Erythroblast (primary cell): Measurements from ENCODE around the gene TOX3.

Experiments
- DNase-seq, 2 experiments: peaks; one replicate each; lab custom pipeline; 2025; lab: John Stamatoyannopoulos, UW
- GATA1 ChIP-seq: IDR thresholded peaks from 2 replicates; pipeline ENCODE4 v1.6.1; 2011; ENCODE audit warnings: low read depth, mild to moderate bottlenecking, control low read depth, low read length, moderate library complexity
- POLR2A ChIP-seq: IDR thresholded peaks from 2 replicates; pipeline ENCODE4 v1.6.1; 2011; ENCODE audit warnings: mild to moderate bottlenecking, low read length

TOX3 gene

DNA sequence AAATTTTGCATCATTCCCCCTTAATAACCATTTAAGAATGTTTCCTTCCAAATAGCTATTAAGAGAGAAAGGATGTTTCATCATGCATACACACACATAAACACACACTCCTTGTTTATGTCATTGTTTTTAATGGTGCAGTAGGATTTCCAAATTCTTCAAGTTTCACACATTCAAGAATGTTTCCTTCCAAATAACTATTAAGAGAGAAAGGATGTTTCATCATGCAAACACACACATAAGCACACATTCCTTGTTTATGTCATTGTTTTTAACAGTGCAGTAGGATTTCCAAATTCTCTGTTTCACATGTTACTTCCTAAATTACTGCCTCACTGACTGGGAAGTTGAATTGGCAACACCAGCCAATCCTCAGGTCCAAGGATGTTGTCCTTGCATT lies 7.8 kb downstream of the TOX3 start:
- DNase-seq: no peak
- TF ChIP-seq POLR2A: no peak
- no peak for TF ChIP-seq GATA1

GRCh38 chr16:52538511-52538910 lies 8.4 kb downstream of the TOX3 start:
- TF ChIP-seq POLR2A (no peak), GATA1 (no peak)
- DNase-seq: no peak

- no peak for DNase-seq
- TF ChIP-seq POLR2A (no peak), GATA1 (no peak)
These were observed 9.4 kb downstream of the TOX3 start for GRCh38 chr16:52537516-52537915.

DNA sequence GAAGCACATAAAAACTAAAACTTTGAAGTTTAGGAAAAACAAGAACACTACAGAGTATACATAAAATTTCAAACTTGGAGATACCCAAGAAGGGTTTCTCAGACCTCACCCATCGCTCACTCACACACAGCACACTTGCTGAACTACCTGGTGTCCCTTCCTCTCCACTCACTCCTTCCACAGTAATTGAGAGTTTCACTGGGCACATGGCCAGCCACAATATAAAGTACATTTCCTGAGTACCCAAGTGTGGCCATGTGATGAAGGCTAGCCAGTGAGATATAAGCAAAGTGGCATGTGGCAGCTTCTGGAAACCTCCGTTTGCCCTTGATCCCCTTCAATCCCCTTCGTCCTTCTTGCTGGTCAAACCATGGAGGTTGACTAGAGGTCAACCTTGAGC lies 11.9 kb downstream of the TOX3 start:
- no peak for DNase-seq
- TF ChIP-seq POLR2A (no peak), GATA1 (no peak)

DNA sequence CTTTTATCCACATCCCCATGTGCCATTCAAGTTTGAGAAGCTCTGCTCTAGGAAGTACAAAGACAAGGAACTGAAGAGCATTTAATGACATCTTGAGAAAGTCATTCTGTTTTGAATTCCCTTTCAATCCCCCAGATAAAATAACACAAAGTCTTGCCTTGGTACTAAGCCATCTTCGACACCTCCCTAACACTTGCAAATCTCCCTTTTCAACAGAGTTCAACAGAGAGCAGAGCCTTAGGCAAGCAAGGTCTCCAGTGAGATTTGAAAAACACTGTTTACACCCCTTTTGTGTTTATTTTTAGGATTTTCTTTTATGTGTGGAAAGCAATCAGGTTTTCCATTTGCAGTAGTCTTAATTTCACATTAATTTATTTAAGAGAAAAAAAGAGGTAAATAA lies 13.6 kb downstream of the TOX3 start:
- DNase-seq: no peak
- TF ChIP-seq POLR2A (no peak), GATA1 (no peak)

DNA sequence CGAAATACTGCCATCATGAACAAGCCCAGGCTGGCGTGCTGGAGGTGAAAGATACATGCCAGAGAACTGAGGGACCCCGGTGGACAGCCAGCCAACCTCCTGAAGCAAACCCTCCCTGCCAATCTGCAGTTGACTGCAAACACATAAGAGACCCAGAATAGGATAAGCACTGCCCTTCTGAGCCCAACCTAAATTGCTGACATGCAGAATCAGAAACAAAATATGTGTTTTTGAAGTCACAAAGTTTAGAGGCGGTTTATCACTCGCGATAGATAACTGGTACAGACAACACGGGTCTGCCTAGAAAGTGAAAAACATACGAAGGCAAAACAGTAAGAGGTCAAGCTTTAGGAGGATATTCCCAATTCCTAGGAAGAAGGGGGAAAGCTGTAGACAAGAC lies 14.6 kb downstream of the TOX3 start:
- TF ChIP-seq GATA1 (no peak), POLR2A (no peak)
- DNase-seq: no peak

DNA sequence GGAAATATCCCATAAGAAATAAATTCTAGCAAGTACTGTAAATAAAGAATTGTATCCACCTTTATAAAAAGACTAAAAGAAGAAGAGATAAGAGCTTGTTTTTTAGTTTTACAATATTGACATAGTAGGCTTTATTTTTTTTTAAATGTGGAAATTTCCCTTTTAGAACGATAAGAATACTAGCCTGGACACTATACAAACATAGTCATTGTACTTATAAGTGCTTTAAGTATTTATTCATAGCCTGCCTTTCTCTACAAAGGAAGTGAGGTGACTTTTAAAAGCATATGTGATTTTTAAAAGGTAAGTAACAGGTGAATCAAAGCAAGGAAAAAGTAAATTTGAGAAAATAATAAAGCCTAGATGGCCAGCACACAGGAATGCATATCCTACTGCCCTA lies 17.7 kb downstream of the TOX3 start:
- TF ChIP-seq POLR2A: no peak
- no peak for TF ChIP-seq GATA1
- DNase-seq: no peak

- TF ChIP-seq POLR2A: no peak
- no peak for TF ChIP-seq GATA1
- DNase-seq: no peak
These were observed 18.4 kb downstream of the TOX3 start for GRCh38 chr16:52528393-52529065.

DNA sequence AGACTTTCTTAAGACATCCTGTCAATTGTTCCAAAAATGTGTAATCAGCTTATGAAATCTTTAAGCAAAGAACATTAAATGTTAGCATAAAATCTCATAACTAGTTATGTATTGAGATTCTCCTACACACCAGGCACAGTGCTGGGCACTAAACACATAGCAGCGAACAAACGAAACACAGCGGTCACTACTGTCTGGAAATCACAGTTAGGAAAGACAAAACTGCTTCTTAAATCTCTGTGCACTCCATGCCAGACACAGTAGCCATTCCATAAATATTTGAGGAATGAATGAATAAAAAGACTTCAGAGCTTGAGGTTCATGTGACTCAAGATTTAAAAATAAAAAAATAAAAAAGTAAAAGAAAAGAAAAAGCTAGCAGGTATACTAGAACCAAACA lies 20.1 kb downstream of the TOX3 start:
- no peak for DNase-seq
- TF ChIP-seq POLR2A (no peak), GATA1 (no peak)

DNA sequence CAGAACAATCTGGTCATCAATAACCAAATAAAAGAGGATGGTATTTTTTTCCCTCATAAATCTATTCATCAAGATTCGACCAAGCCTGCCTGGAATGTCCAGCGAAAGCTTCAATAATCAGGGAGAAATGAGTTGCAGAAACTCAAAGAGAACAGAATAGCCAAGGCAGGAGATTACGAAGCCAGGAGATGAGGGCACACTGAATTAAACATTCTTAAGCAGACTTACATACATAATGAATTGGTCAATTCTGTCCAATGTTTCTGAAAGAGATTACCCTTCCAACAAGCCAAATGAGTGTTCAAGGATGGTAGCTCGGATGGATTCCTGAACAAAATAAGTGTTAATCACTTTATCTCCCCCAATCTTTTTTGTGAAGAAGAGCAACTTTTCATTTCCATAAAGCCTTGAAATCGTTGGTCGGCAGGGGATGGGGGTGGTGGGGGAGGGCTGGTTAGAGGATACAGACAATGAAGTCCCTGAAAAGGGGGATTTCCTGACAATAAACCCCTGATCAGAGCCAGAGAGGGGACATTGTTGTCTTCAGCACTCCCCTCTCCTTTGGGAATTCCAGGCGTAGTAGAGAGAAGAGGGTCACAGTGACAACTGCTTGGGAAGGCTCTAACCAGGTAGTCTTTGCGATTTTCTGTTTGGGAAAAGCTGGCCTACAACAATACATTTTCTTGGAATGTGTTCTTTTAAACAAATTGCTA lies 20.7 kb downstream of the TOX3 start:
- no peak for TF ChIP-seq GATA1
- no peak for TF ChIP-seq POLR2A
- no peak for DNase-seq

DNA sequence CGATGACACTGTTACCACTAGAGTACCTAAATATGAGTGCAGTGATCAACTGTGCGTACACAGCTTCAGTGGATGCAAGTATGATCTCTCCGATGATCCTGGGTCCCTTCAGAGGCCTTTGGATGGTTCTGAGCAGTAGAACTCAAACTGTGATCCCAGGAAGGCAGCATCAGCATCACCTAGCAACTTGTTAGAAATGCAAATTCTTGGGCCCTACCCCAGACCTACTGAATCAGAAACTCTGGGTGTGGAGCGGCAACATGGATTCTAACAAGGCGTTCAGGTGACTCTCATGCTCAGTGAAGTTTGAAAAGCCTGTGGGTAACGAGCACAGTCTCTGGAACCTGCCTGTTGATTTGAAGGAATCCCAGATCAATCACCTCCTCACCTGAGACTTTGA lies 25.4 kb downstream of the TOX3 start:
- no peak for DNase-seq
- no peak for TF ChIP-seq POLR2A
- TF ChIP-seq GATA1: no peak

- TF ChIP-seq GATA1 (no peak), POLR2A (no peak)
- DNase-seq: no peak
These were observed 28.1 kb downstream of the TOX3 start for GRCh38 chr16:52518884-52519283.

DNA sequence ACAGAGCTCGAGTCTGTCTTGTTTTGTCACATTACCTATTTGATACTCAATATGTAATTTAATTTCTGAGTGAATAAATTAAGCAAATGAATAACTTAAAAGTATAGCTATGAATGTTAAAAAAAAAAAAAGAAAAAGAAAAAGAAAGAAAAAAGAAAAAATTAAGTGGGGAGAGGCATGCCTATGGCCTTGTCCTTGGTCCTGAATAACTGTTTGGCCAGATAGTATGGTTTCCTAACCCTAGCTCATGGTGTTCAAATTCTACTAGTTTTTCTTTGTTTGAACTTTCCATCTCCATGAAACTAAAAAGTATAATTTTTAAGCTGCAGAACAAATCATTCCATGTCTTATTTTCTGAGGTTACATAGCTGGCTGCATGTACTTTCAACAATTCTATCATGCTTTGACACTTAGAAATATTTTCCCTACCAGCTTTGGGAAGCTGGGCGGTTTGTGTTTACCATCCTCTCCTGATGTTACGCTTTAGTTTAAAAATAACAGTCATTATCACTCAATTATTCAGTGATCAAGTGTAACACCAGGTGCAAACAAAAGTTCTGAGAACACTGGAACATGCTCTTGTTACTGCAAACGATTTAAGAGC lies 31.8 kb downstream of the TOX3 start:
- TF ChIP-seq POLR2A (no peak), GATA1 (no peak)
- no peak for DNase-seq

DNA sequence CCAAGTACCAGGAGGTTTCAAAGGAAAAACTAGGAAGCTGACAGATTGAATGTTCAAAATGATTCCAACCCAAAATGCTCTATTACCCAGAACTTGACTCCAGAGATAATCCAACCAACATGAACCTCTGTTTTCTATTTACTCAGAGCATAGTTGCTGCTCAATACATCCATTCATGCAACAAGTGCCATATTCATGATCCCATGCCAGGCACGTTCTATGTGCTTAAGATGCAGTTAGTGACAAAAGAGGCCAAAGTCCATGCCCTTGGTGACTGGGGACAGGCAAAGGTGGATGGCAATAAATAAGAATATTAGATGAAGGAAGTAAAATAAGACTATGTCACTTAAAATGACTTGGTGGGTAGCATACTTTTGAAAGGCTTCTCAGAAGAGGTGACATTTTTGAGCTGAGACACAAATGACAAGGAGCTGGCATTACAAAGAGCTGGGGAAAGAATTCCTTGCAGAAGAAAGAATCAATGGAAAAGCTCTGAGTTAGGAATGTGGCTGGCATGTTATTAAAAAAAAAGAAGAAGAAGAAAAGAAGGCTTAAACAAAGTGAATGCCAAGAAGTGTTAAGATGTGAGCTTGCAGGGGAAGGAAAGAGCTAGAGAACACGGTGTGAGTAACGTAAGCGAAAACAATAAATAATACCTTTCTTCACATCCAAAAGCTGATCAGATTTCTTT lies 34.5 kb downstream of the TOX3 start:
- TF ChIP-seq GATA1 (no peak), POLR2A (no peak)
- DNase-seq: no peak
